Fibroblast of skin of abdomen (primary cell): ENCODE measurements around the gene ZC3H12C. TPM values are rescaled to one million over a fixed set of nuclear protein-coding genes. Genes with fewer than 3 reads are reported as not detected.
A peak's percentile ranks its signal among the peaks of the same experiment; 100 is the strongest.
"Not testable (repeated sequence)": the region's sequence is repeated elsewhere in the genome, so short reads cannot be mapped to it uniquely, and the experiment has no call there.

Experiments used
- DNase-seq: peaks from one replicate; pipeline ENCODE4 v3.0.0-alpha.2; 2013
- polyA plus RNA-seq, 2 experiments: library from polyadenylated mRNA; unstranded; fragments of 120-200 nt; gene quantifications; one replicate each; pipeline ENCODE4 v1.2.1, GENCODE V29; 2013; ENCODE audit not compliant: insufficient read length in 2 of 2

Gene ZC3H12C
- polyA plus RNA-seq (2013, experiment 1 of 2; ENCODE audit: insufficient read length) = 2.8 TPM
- 2.7 TPM for polyA plus RNA-seq (2013, experiment 2 of 2; ENCODE audit: insufficient read length)

DNA sequence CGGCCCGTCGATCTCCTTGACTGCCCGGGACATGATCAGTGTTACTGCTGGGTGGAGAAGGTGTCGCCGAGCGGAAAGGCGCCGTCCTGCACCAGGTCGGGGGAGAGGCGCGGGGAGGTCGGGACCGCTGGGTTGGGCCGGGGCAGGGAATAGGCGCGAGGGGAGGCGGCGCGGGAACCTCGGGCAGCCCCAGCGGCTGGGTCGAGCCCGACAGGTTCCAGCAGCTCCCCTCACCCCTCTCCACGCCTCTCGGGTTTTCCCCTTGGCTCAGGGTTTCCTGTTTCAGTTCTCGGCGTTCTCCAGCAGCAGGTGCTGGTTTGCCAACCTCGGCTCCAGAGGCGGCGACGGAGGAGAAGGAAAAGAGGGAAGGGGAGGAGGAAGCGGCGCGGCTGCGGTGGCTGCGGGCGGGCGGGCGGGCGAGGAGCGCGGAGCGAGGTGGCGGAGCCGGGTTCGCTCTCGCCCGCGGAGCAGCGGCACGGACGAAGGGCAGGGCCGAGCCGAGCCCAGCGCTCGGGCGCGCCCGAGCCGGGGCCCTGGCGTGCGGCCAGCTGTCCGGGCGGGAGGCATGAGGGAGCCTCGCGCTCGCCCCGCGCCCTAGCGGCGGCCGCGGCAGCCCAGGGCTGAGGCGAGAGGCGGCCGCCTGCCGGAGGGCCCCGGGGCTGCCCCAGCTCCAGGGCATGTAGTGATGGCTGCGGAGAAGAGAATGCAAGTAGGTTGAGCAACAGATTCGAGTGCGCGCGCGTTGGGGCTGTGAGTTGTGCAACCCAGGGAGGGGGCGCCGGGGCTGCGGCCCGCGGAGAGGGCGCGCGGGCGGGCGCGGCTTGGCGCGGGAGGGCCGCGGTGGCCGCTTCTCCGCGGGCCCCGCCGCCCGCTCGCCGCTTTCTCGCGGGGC is at the start of gene ZC3H12C:
TSS of gene ZC3H12C (plus strand) at position 878 of the 892 bp plus-strand sequence. CDS start 20 bp downstream, outside the sequence.
- peak; percentile 87 for DNase-seq

DNA sequence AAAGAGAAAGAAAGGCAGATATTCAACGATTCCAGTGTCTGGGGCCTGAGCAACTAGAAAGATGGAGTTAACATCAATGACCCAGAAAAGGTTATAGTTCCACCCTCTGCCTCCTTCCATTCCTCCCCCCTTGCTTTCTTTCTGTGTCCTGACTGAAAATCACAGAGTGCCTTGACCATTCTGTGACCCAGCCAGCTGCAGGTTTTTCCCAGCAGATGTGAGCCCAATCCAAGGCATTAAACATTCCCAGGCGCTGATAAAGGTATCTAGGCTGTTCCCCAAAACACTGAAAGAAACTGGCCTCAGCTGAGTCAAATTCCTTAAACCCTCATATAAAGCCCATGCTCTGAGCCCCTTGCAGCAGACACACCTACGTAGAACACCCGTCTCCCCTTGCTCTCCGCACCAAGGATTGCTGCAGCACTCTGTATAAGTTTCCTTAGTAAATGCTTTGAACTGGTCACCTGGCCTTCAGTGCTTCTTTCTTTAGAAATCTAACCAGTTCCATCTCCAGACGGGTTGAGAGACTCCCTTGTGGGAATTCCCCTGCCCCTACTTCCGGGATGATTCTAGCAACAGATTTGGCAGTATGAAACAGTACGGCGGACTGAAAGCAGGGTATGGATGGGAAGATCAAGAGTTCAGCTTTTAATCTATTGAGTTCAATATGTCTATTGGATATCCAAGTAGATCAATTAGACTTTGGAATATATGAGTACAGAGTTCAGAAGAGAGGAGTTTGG is 48.8 kb upstream of the ZC3H12C start:
- DNase-seq = no peak

GRCh38 chr11:110046775-110047380 is 46.3 kb upstream of the ZC3H12C start:
- DNase-seq = no peak

- DNase-seq = no peak
These were observed 43.5 kb upstream of the ZC3H12C start for GRCh38 chr11:110049501-110050200.

GRCh38 chr11:110050201-110050506 is 43.0 kb upstream of the ZC3H12C start:
- DNase-seq = no peak

GRCh38 chr11:110053848-110054414 is 39.3 kb upstream of the ZC3H12C start:
- no peak for DNase-seq

DNA sequence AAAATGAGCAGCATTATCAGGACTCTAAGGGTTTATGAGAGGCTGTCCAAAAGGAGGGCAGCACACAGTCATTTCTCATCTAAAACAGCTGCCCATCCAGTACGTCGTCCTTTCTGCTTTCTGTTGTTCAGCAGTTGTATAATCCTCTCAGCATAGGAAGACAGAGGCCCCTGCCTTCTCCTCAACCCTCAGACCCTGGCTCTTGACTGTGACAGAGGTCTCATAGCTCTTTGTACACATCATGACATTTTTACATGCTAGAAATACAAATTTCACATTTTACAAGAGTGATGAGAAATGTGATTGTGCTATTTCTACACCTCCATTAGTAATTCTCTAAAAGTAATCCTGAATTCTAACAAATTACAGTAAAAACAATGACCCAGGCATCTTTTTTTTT is 36.2 kb upstream of the ZC3H12C start:
- DNase-seq = no peak

- peak; percentile 79 for DNase-seq
These were observed 33.3 kb upstream of the ZC3H12C start for GRCh38 chr11:110059706-110060463.

DNA sequence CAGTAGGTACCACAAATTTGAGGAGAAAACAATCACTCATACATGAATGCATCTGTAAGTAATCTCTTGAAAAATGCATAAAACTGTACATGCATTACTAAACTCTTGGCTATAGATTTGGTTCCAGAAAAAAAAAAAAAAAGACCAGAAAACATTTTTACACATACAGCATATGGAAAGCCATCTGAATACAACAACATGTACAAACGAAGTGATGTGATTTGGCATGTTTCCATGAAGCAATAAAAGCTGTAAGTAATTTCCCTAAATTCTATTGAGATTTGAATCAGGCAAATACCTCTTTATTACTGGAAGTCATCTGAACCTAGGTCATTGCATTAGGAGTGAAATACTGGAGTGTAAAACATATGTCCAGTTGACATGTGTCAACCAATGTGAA is 31.9 kb upstream of the ZC3H12C start:
- DNase-seq = peak; percentile 35

DNA sequence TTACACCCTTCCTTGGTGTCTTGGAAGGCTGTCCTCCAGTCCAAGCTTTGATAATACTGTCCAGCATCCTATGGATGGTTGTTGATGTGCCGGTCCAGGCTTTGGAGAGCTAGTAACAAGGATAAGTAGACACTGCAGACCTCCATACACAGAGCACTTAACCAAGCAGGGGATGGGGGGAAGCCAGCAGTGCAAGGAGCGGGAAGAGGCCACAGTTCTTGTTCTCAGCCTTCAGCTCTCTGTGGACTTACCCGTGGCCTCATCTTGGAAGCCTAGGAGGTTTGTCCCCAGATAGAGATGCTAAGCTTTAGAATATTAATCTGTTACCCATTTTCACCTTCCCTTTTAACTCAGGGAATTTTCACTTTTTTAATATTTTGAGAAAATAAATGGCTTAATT is 30.9 kb upstream of the ZC3H12C start:
- DNase-seq = no peak

DNA sequence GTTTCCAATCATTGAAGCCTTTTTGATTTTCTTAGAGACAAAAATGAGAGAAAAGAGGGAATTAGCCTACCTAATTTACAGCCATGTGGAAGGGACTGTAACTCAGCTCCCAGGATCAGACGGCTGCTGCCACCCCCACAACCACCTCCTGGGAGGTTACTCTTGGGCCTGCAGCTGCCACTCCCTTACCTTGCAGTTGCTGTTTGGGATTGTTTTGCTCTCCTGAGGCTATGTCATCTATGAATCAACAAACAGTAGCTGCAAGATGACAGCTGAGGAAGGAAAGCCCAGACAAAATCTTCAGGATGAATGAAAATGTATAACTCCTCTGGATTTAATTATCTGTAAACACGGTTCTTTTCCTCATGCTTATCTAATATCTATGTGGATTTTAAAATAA is 28.0 kb upstream of the ZC3H12C start:
- no peak for DNase-seq

DNA sequence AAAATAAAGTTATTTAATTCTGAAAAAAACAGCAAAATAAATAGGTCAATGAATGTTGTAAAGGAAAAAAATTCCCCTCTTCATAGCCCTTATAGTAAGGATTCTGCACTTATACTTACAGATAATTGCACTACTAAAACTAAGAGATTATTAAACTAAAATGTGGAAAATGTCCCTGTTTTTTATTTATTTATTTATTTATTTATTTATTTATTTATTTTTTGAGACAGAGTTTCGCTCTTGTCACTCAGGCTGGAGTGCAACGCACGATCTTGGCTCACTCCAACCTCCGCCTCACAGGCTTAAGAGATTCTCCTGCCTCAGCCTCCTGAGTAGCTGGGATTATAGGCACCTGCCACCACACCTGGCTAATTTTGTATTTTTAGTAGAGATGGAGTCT is 25.2 kb upstream of the ZC3H12C start:
- not testable (repeated sequence) for DNase-seq

DNA sequence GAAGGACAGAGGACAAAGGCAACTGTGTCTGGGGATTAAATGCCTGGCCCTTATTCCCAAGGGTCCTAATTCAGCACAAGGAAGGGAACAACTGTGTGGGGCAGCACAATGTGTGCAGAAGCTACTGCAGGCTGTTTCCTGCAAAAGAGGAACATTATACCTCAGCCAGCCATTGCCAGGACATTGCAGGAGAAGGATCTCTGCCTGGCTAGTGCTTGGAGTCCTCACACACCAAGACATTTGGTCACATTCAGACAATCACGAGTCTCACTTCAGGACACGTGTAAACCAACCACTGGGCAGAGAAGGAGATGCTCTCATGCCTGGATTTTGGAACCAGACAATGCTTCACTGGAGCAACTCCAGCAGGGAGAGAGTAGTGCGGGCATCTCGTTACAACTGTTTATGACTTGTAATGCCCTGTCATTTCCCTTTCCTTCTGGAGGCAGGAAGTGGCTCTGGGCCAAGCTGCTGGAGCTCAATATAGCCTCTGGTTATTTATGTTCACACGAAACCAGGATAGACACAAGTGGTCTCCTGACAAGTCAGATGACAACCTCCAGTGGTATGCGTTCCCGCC is 23.9 kb upstream of the ZC3H12C start:
- peak; percentile 85 for DNase-seq

DNA sequence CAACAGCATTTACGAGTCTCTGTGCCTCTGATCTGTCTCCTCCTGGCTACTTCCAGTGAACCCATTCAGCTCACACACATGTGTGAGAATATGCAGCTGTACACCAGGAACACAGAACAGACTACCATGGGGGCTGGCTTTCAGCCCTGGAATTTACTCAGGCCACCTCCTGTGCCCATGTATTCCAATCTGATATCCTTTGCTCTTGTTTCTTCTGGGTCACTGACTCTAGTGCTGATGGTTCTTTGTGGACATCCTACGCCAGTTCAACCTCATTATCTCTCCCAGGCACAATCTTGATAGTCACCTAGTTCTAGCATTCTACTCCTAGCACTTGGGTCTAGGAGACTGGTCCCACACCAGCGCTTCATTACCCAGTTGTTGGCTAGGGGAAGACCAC is 23.0 kb upstream of the ZC3H12C start:
- no peak for DNase-seq

DNA sequence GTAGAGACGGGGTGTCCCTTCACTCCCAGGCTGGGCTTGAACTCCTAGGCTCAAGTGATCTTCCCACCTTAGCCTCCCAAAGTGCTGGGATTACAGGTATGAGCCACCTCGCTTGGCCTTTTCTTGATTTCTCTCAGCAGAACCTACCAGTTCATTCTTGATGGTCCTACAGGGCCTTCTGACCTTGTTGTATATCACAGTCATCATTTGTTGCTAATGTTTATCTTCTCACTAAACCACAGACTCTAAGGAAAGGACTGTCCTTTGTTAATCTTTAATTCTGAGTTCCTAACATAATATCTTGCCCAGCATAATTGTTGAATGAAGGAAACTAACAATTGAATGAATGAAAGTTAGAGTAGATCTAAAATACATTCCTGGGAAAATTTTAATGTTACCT is 22.0 kb upstream of the ZC3H12C start:
- no peak for DNase-seq

GRCh38 chr11:110072930-110073329 is 20.3 kb upstream of the ZC3H12C start:
- DNase-seq = no peak

DNA sequence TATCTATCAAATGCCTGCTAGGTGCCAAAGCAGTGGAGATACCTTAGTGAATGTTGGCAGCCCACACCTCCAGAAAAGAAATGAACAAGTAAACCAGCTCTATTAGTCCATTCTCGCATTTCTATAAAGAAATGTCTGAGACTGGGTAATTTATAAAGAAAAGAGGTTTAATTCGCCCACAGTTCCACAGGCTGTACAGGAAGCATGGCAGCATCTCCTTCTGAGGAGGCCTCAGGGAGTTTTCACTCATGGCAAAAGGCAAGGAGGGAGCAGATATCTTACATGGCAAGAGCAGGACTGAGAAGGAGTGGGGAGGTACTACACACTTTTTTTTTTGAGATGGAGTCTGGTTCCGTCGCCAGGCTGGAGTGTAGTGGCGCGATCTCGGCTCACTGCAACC is 18.7 kb upstream of the ZC3H12C start:
- no peak for DNase-seq

GRCh38 chr11:110075105-110075846 is 17.9 kb upstream of the ZC3H12C start:
- peak; percentile 75 for DNase-seq

- DNase-seq = no peak
These were observed 17.4 kb upstream of the ZC3H12C start for GRCh38 chr11:110075847-110076208.

DNA sequence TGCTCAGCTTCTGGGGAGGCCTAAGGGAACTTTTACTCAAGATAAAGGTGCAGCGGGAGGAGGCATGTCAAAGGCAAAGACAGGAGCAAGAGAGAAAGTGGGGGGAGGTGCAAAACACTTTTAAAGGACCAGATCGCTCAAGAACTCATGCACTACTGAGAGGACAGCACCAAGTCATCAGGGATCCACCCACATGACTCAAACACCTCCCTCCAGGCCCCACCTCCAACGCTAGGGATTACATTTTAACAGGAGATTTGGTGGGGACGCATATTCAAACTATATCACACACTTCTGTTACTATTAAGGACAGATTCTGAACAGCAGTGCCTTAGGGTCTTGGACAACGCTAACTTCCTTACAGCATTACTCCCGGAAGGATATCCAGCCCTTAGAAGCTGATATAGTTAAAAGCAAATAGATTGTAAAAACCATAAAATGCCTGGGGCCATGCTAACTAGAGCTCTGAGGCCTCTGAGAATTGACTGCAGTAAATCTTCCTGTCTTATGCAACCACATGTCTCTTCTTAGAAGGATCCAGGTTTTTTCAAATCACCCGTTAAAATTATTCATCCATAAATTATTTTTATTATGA is 16.7 kb upstream of the ZC3H12C start:
- DNase-seq = peak; percentile 63
